SIG-M5 (cell line): Measurements from ENCODE around the gene BTBD9.

Source experiments
- DNase-seq: peaks from one replicate; lab custom pipeline; 2025; lab: John Stamatoyannopoulos, UW

BTBD9 gene

DNA sequence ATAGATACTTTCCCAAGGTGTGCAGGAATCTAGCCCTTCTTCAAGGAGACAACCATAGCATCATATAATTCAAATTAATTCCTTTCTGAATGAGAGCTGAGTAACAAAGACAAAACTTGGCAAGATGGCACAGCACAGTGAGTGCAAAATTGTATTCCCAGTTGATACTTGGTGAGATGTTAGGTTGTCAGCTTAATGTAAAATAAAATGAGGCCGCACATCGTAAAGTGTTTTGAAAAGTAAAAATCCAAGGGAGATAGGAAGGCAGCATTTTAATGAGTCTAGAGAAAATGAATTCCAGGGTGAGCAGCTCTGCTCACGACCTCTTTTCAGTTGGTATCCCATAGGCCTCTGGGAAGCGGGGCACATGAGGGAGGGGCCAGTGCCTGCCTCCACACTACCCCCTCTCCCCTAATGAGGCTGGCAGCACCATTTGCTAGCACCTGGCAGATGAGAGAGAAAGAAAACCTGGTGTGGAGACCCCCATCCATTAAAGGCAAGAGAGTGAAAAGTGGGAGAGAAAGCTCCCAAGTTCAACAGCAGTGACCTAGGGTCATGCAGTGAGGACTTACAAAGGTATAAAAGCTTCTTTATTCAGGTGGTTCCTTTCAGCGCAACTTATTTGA lies 158.4 kb downstream of the BTBD9 start:
- DNase-seq, result no peak

DNA sequence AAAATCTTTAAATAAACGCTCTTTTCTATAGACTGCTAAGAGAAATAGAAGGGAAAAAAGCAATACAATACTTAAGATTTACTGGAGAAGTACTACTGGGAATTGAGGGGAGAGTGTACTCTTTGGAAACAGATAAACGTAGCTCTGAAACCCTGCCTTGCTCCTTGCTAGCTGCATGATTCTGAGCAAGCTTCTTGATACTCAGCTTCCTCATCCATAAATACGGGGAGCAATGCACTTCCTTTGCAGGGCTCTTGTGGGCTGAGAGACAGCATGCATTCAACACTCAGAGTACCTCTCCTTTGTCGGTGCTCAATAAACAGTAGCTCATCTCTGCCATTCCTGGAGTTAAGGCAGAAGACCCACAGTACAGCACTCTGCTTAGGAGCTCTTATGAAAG lies 159.7 kb downstream of the BTBD9 start:
- no peak for DNase-seq

DNA sequence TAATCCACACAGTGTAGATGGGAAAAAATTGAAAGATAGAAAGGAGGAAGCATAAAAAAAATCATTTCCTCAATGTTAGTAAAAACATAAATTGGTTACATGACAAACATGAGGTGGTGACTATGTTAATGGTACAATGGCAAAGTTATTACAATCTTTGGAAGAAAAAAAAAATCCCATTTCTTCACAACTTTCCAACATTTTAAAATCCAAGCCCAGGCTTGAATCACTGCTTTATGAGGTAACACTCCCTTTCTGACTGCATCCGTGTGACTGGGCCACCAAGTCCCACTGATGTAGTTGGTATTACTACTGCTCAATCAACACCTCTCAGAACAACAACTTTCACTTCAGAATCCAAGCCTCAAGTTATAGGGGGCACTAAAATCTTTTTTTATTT lies 160.4 kb downstream of the BTBD9 start:
- no peak for DNase-seq

DNA sequence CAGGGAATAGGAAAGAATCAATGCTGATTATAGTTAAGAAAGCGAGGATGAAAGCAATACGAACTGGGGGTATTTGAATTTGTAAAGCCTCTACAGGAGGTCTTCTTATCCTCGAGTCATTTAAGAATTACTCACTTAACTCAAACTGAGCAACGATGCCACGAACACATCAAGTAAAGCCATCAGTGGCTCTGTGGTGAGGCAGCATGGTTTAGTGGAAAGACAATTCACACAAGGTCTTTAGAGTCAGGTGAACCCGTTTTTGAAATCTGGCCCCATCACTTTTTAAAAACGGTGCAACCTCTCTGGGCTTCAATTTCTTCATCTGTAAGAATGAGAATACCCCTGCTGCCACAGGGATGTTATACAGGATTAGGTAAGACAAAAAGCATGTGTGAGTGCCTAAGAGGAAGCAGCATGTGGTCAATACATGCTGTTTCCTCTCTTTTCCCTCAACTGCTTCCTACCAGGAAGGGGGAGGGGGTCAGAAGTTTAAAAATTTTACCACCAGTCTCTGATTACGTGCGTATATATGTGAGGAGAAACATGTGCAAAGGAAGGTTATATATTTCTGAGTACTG lies 162.0 kb downstream of the BTBD9 start:
- DNase-seq, result no peak

DNA sequence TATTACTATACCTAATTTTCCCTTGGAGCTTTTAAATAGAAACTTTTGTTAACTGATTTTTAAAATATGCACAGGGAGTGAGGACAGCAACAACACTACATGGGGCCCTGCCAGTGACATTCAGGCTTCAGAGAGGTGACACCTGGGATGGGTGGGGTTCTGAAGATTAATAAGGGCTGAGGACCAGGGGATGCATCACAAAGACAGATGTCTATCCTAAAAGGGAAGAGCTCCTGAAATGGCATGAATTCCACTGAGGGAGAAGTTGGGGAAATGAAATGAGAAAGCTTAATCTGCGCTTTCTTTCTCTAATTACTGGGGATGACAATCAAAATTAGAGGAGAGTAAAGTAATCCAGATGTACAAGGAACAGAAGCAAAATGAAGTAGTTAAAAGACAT lies 162.8 kb downstream of the BTBD9 start:
- no peak for DNase-seq

DNA sequence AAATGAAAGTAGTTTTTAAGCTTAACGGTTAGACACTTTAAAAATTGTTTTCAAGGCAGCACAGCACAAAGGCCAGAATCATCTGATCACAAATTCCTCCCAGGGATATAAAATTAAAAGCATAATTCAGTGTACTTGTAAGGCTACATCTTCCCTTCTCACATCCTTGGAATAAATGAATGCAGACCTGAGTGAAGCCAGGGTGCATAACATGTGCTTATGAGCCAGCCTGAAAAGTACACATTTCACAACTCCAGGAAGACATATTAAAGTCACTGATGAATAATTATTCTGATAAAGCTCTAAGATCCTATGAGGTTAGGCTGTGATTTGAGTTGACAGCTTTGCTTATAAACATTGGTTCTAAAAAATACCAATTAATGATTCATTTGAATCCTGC lies 163.6 kb downstream of the BTBD9 start:
- no peak for DNase-seq

DNA sequence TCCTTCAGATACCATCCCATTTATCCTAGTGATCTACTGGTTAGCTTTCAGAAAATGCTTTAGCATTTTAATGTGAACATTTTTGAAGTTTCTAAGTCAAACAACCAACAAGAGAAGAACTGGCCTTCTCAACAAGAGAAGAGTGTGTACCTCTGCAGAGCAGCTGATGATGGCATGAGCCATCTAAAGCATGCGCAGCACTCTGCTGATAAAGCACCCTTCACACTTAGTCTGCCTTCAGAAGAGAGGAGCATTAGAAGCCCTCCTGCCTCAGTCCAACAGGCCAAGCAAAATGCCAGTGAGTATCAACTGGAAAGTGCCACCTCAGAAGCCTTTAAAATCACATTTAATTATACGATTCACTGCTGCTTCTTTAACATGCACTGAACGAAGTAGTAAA lies 169.2 kb downstream of the BTBD9 start:
- DNase-seq, result no peak

DNA sequence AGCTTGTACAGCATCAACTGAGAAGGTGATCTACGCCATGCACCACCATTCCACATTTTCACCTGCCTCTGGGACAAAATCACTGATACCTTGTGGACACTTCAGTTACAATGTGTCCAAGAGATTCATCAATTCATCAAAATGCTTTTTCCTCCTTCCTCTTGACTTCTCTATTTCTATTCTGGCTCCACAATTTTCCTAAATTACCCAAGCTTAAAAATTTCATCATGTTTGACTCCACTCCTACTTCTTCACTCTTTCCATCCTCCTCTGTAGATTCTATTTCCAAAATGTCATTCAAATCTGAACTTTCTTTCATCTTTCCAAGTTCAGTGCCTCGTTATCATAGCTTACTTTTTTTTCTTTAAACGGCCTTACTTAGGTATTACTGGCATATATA lies 172.2 kb downstream of the BTBD9 start:
- DNase-seq, result no peak

DNA sequence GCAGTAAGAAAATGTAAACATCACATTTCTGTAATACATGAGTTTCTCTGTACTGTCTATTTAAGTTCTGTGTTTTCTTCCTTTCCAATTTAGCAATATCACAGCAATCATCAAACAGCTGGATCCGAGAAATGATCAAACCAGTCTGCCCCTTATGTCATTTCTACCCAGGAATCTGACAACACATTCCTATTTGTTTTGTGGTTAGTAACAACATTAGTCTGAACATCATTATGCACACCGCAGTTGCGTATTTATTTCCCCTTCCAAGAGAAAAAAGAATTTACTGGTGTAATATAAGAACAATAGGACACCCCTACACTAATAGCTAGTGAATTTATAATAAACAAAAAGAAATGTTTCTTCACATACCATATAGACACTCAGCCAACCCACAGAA lies 179.5 kb downstream of the BTBD9 start:
- DNase-seq, result no peak

DNA sequence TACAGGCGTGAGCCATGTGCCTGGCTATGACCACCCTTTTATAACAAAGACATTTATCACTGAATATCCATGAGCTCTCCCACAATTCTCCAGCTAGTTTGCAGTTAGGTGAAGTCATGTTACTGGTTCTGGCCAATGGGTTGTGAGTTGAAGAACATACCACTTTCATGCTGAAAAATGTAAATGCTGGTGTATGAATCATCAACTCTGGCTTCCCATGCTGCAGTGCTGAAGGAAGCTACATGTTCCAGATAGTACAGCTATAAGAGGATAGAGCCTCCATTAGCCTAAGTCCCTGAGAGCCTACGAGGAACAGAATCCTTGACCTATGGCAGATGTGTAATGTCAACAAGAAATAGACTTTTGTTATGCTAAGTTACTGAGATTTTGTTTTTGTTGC lies 180.4 kb downstream of the BTBD9 start:
- no peak for DNase-seq

DNA sequence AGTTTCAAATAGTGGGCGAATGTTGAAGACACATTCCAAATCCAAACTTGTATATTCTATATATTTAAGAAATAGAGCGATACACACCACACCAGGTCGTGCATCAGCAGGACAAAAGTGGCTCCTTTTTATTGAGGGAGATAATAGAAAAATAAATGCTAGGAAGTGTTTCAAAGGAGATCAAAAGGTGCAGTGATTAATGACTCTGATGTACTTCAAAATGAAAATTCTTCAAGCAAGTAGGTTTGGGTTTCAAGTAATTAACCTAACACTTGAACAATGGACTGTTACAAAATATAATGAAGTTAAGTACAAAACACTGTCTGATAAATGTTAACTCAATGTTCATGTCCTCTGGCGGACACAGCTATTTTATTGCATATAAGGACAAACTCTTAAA lies 185.9 kb downstream of the BTBD9 start:
- no peak for DNase-seq

DNA sequence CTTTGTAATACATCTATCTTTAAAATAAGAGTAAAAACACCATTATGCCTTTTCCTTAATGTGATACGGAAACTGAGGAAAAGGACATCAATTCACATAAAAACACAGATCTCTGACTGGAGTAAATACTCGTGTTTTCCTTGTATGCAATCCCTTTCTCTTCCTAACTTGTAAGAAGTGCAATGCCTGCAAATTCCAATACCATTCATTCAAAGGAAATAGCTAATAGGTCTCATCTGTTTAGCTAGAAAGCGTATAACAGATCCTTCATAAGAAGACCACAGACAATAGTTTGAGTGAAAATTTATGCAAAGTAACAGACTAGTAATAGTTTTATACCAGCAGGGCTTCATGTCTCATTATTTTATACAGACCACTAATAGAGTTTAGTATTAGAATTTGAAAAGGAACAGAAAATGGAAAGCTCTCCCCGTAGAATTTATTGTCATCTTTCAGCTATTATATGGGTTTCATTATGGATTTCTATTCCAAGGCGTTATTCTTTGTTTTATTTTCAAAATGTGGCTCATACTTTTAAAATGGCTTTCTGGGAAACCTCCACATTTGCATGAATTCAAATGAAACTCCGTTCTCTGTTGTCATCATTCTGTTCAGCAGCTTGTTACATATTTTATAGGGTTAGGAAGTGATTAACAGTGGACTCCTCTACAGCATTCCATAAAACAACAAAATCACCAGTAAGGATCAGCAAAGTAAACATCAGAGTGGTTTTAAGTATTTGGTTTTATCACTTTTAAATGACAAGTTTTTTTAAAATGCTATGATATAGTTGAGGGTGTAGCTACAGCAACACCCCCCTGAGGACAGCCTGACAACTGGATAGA lies 186.7 kb downstream of the BTBD9 start:
- DNase-seq, result no peak

DNA sequence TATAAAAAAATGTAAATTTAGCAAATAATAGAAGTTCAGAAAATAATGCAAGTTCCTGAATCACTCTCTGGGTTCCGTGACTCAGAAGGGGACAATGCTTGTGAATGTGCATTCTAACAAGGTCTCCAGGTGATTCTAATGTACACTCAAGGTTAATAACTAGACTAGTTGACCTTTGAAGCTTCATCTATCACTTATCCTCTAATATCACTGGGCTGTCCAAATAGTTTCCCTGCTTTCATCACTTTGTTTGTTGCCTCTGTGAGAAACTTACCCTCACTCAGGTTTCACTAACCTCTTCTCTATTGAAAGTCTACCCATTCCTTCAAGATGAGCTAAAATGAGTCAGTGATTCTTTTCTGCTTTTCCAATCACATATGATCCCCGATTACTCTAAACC lies 189.0 kb downstream of the BTBD9 start:
- DNase-seq, result no peak

DNA sequence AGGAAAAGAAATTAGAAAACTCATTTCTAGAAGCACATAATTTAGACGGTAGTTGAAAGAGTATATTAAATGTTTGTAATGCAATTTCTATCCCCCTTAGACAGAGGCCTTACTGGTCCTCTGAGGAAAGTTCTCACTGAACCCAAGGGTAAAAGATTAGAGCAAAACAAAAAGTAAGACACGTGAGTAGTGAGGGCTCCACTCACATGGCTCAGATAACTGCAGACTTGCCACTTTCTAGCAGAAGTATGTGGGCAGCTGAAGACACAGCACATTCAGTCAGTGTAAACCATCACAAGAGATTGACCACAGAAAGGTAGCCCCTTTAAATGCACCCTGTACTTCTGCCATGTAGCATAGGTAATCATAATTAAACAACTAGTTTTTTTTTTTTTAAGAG lies 193.8 kb downstream of the BTBD9 start:
- no peak for DNase-seq

DNA sequence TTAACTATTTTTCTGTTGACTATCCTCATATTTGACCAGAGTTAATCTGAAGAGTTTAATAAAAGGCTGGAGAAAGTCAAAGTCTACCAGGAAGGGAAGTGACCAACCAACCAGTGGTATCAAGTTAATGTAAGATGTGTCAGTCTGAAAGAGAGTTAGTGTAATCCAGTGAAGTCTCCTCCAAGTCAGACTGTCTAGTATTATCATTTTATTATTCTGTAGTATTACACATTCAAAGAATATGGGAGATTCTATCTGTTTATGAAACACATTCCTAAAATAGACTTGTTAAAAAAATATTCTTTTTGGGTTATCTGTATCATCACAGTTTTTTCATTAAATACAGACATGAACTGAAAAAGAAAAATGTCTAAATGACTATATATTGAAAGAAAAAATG lies 194.4 kb downstream of the BTBD9 start:
- no peak for DNase-seq

DNA sequence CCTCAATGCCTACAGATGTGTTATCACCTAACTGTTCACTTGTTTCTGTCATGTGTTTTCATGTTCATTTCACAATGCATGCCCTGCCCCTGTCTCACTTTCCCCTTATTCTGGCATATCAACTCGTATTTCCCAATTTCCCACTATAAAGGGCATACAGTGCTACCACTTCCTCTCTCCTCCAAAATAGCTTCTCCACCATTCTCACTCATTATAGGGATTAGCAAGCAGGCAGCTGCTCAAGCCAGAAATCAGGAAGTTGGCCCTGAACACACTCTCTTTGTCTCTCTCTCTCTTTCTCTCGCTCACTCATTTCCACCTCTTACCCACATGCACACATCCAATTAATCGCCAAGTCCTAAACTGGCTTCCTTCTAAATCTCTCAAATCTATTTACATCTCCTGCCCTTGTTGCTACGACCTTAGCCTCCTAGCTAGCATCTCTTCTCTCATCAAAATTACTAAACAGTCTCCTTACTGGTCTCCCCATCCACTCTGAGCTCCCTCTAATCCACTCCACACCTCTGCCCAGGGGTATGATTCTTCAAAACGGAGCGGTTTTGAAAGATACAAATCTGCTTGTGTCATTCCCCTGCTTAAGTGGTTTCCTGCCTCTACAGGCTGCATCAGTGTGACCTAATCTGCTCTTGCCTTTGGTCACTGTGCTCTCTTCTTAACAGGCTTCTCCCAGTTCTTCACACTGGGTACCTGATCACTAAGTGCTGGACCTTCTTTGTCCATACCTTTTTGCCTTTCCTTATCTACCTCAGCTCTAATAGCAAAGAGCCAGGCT lies 196.2 kb downstream of the BTBD9 start:
- peak; percentile 57 for DNase-seq

DNA sequence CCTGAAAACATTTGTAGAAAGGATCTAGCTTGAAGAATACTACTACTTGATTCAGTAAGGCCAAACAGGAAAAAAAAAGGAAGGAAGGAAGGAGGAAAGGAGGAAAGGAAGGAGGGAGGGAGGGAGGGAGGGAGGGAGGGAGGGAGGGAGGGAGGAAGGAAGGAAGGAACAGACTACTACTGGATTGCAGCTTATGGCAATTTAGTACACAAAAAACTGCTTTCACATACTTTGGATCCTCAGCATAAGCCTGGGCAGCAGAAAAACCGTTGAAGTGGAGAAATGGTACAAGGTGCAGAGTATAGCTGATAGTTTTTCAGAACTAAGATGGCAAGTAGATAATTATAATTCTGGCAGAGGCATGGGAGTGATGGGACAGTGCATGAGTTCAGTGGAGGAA lies 201.6 kb downstream of the BTBD9 start:
- no peak for DNase-seq

DNA sequence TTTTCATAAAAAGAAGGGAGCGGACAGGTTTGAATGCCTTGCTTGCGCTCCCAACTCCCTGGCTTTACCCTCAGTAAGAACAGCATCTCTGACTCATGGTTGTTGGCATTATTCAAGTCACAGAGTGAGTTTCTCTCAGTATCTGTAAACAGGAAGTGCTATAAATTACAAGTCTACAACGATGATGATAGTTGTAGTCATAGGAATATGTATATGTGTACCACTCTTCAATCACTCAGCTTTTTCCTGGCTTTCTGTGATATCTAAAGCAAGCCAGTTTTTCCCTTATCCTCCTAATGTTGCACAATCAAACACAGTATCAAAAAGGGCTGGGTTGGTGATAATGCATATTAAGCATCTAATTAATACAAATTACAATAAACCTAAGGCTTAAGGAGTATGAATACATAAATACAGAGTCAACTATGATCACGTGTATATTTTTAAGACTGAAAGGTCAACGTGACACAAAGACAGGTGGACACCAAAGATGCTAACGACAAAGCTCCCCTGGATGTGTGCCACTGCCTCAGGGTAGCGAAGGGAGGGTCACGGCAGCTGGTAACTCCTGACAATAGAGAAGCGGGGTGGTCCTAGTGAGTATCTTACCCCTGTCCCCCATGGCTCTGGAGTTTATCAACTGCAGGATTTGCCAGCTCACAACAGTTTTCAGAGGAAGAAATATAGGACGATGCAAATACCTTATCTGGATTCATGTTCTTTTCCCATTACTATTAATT lies 202.8 kb downstream of the BTBD9 start:
- no peak for DNase-seq

DNA sequence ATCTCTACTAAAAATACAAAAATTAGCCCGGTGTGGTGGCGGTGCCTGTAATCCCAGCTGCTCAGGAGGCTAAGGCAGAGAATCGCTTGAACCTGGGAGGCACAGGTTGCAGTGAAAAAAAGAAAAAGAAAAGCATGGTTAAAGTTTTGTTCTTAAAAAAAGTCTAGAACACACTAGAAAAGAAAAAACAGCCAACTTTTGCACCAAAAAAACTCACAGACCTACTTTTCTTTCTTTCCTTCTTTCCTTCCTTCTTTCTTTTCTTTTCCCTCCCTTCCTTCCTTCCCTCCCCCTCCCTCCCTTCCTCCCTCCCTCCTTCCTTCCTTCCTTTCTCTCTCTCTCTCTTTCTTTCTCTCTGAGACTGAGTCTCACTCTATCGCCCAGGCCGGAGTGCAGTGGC lies 204.4 kb downstream of the BTBD9 start:
- DNase-seq, result no peak

DNA sequence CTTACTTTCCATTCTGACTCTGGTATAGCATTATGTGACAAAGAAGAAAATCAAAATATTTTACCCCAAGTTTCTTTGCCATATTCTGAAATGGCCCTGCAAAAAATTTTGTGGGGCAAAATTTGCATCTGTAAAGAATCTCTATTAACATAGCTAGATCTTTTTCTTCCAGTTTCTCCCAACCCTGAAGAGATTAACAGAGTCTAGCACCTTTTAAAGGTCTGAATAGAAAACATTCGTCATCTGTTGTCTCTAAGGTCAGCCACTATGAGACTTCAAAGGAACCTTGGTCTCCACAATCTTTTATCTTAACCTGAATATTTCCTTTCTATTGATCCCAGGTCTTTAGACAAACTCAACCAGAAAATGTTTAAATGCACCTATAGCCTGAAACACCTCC lies 205.7 kb downstream of the BTBD9 start:
- DNase-seq, result no peak

DNA sequence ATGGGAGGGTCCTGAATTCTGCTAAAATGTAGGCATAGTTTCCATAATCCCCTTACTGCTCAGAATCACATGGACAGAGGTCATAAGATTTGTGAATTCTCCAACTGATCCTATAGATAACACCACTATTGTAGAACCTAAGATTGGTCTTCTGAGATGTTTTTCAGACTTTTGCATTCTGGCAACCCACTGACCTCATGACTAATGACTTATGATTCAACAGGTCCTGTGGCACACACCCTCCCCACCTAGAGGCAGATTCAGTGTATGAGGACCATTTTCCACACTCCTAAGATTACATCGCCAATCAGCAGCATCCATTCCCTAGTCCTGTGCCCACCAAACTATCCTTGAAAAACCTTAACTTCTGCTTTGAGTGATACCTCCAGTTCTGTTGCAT lies 207.2 kb downstream of the BTBD9 start:
- DNase-seq, result no peak

DNA sequence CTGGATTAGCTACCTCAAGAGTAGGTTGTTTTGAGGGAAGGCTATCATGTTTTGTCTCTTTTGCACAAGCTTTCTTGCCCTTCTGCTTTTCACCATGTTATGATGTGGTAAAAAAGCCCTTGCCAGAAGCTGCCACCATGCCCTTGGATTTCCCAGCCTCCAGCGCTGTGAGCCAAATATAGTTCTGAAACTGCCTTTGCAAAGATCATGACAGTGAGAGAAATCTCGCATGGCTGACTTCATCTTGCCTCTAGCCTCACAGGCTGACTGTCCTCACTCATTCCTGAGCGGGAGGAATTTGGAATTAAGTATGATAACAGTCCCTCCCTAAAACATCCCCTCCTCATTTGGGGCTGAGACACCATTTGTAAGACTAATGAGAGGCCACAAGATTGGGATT lies 207.7 kb downstream of the BTBD9 start:
- DNase-seq, result no peak
